HCT116 (cell line): Measurements from ENCODE around the gene PRMT9.

Experiments
- ATF3 ChIP-seq: IDR thresholded peaks from 2 replicates; pipeline ENCODE4 v1.6.1; 2012
- CTCF ChIP-seq, 3 experiments: fragments of 200-600 bp in 1 of 3; sonication (generic) in 1 of 3; IDR thresholded peaks in 2 of 3; conservative IDR thresholded peaks in 1 of 3; 2 replicates each; pipeline ENCODE4 v1.5.1; 2012 to 2017; ENCODE audit warnings: low read depth in 2 of 3, low read length in 2 of 3, antibody characterized with exemption in 1 of 3, borderline replicate concordance in 1 of 3, control low read depth in 1 of 3, mild to moderate bottlenecking in 1 of 3, mixed read lengths in 1 of 3, mixed run types in 1 of 3, moderate library complexity in 1 of 3; ENCODE audit not compliant: insufficient read depth in 1 of 3
- RAD21 ChIP-seq: IDR thresholded peaks from 2 replicates; pipeline ENCODE4 v1.6.1; 2012; ENCODE audit warnings: low read depth, mild to moderate bottlenecking
- TCF7L2 ChIP-seq: IDR thresholded peaks from 2 replicates; pipeline ENCODE4 v1.7.0; 2011; ENCODE audit warnings: borderline replicate concordance, inconsistent platforms; ENCODE audit not compliant: insufficient read depth, insufficient read length; ENCODE audit errors: extremely low read depth

DNA sequence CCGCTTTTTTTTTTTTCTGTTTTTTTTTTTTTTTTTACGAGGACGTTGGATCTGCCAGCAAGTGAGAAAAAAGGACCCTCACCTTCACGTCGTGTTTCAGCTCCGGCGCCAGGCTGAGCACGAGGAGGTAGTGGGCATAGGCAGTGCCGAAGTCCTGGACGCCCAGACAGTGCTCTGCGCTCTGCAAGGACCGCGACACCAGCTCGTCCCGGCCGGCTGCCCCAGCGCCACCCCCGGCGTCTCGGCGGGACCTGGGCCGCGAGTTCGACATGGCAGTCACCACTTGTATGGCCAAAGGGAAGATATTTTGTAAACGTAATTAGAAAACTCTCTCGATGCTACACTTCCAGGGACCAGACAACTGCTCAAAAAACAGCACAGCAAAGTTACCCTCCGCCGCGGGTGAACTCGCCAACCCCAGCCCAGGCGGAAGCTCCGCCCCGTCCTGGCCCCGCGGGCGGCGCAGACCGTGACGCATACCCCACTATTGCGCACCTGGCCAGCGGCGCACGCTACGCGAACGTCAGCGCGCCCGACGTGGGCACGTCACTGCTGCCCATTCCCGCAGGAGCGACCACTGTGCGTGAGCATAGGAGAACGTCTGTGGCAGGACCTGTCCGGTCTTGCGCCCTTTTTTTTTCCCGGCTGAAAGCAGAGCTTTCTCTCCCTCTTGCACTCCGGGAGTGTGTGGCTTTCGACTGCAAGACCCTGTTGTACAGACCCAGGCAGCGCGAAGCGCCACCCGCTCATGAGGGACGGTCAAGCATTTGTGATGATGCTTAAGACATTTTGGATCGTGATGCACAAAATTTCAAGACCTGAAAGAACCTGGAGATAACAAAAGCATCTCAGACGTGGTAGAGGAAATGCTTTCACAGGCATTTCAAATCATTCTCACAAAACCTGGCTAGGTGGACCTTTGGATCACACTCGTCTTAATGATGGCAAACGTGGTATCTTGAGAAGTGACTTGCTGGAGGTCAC is at the start of gene PRMT9:
- TF ChIP-seq CTCF (IDR thresholded peaks at IDR 0.05 in 2 of 3, conservative IDR thresholded peaks at IDR 0.05 in 1 of 3; ENCODE audit: borderline replicate concordance in 1 of 3, insufficient read depth in 1 of 3, low read depth in 2 of 3, low read length in 2 of 3) (no peak), RAD21 (no peak), ATF3 (no peak), TCF7L2 (no peak)
